ENCODE results near the gene DOC2A.
"Not testable (repeated sequence)": the region's sequence is repeated elsewhere in the genome, so short reads cannot be mapped to it uniquely, and the experiment has no call there.

Gene DOC2A

DNA sequence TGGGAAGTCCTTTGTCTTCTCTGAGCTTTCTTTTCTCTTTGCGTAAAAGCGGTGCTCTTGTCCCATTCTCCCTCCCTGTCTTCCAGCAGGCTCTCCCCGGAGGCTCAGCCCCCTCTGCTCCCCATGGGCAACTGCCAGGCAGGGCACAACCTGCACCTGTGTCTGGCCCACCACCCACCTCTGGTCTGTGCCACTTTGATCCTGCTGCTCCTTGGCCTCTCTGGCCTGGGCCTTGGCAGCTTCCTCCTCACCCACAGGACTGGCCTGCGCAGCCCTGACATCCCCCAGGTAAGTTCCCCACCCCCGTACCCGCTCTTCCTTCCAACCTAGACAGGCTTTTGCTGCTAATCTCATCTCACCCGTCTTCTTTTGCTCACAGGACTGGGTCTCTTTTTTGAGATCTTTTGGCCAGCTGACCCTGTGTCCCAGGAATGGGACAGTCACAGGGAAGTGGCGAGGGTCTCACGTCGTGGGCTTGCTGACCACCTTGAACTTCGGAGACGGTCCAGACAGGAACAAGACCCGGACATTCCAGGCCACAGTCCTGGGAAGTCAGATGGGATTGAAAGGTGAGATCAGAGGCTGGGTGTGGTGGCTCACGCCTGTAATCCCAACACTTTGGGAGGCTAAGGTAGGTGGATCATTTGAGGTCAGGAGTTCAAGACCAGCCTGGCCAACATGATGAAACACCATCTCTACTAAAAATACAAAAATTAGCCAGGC is 47.6 kb downstream of the DOC2A start:
- no peak for DNase-seq

DNA sequence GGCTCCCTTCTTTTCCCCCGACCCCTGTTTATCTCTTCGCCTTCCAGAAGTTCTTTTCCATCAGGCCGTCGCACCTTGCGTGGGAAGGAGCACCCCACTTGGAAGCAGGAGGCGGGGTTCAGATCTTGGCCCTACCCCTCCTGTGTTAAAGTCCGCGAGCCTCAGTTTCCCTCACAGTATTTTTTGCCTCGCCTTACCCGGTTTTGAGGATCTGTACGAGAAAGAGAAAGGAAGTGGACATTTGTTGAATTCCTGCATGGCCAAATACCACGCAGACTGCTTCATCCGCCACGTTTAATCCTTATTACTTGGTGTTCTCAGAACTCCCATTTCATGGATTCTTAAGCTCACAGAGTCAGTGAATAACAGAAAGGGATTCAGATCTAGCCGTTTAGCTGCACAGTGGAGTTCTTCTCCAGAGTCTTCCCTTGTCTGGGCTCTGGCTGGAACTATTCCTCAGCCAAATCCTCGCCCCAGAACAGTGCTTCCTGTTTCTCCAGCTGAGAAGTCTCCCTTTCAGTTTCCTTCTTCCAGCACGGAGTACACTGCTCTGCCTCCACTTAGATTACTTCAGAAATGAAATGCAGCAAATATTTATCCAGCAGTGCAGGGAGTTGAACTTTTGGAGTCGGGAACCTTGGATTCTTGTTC is 48.4 kb downstream of the DOC2A start:
- no peak for DNase-seq

DNA sequence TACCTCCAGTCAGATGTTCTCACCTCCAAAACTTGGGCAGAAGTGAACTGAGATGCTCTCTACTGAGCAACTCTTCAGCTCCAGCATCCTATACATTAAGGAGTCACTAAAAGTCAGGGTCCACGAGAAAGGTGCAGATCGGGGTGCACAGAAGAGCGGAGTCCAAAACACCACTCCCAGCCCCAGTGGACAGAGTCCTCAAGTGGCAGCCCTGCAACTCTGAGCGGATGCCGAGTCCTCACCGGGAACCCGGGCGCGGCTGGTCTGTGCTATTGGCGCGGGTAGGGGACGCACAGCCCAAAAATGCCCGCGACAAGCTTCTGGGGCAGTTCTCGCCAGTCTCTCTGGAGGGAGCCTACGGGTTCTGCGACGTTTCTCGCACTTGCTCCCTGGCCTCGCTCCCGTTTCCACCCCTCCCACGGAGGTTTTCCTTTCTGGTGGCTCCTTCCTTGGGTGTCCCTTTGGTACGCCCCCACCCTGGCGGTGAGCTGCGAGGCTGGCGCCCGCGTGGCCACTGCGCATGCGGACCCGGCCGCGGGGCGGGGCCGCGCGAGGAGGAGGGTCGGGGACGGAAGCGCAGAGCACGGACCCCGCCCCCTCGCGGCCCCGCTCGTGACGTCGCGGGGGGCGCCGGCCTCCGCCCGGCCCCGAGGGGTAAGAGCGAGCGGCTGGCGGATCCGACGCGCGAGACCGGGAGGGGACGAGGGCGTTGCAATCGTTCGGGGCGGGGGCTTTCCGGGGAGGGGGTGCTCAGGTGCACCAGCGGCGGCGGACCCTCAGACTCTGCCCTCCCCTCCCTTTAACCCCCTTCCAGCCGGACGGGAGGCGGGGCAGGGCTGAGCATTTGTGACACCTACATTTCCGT is 49.1 kb downstream of the DOC2A start, which contains the start of gene TMEM219:
TSS of gene TMEM219 (plus strand) at position 601 of the 865 bp plus-strand sequence. CDS start 1,065 bp downstream, outside the sequence.
- peak; percentile 94 for DNase-seq

GRCh38 chr16:29961127-29961478 is 49.7 kb downstream of the DOC2A start:
- DNase-seq: no peak

- not testable (repeated sequence) for DNase-seq
Measured at GRCh38 chr16:29959821-29960220, 51.0 kb downstream of the DOC2A start.

- DNase-seq: no peak
Measured at GRCh38 chr16:29959293-29959692, 51.5 kb downstream of the DOC2A start.

- no peak for DNase-seq
Measured at GRCh38 chr16:29958756-29959155, 52.1 kb downstream of the DOC2A start.
